Kidney (tissue), 14 donors: ENCODE results near the gene MPI. TPM values are rescaled to one million over a fixed set of nuclear protein-coding genes. Genes with fewer than 3 reads are reported as not detected.
A peak's percentile ranks its signal among the peaks of the same experiment; 100 is the strongest.

Source experiments
- DNase-seq, 5 donors: peaks; one replicate each; pipeline ENCODE4 v3.0.0-alpha.2; 2013 to 2020
- FAIRE-seq: peaks from 2 replicates; lab custom pipeline; 2012; peaks lifted over from hg19 to GRCh38; lab: Jason Lieb, UNC
- H3K27ac ChIP-seq, 2 donors: one replicate each; pipeline ENCODE4 v1.7.0; 2013; ENCODE audit warnings: low read depth in 2 of 2, low read length in 2 of 2, inconsistent platforms in 1 of 2
- H3K27me3 ChIP-seq: one replicate; pipeline ENCODE4 v1.7.1; 2013; ENCODE audit warnings: low read length, inconsistent platforms; ENCODE audit not compliant: control insufficient read depth, insufficient read depth
- H3K36me3 ChIP-seq, 3 donors: one replicate each; pipeline versions ENCODE4 v1.7.0 to v1.7.1; 2013; ENCODE audit warnings: low read length in 3 of 3, control low read depth in 1 of 3, inconsistent platforms in 1 of 3; ENCODE audit not compliant: insufficient read depth in 3 of 3, control insufficient read depth in 2 of 3
- H3K4me1 ChIP-seq, 3 donors: one replicate each; pipeline versions ENCODE4 v1.7.0 to v1.7.1; 2013; ENCODE audit warnings: low read length in 3 of 3, inconsistent platforms in 1 of 3, low read depth in 1 of 3; ENCODE audit not compliant: control insufficient read depth in 2 of 3, insufficient read depth in 2 of 3
- H3K4me3 ChIP-seq, 3 donors: one replicate each; pipeline versions ENCODE4 v1.7.0 to v1.8.1; 2013; ENCODE audit warnings: low read length in 3 of 3, control low read depth in 1 of 3, inconsistent platforms in 1 of 3
- H3K9ac ChIP-seq, 3 donors: one replicate each; pipeline versions ENCODE4 v1.7.0 to v1.7.1; 2013; ENCODE audit warnings: low read length in 3 of 3, control low read depth in 1 of 3, inconsistent platforms in 1 of 3
- H3K9me3 ChIP-seq, 3 donors: one replicate each; pipeline versions ENCODE4 v1.7.0 to v1.7.1; 2013; ENCODE audit warnings: low read length in 3 of 3, control low read depth in 1 of 3, inconsistent platforms in 1 of 3; ENCODE audit not compliant: control insufficient read depth in 2 of 3, insufficient read depth in 1 of 3
- intact Hi-C: fragments of 100-400 bp; cut with DNase I; formaldehyde crosslinking; loops from one replicate; pipeline ENCODE4 v1.11.1; 2022
- polyA plus RNA-seq: library from polyadenylated mRNA; stranded (reverse); fragments of 350-450 nt; fragmentation: Illumina TruSeq; extraction: RNeasy Lipid Tissue Mini Kit (QIAGEN cat#74804); gene quantifications from one replicate; pipeline ENCODE4 v1.2.3, GENCODE V29; 2014; ENCODE audit warnings: low read depth, low replicate concordance; ENCODE audit not compliant: insufficient read depth
- total RNA-seq: library from RNA; stranded (reverse); fragmentation: NEBNext Ultra II Directional; extraction: Animal tissue kit (Norgen Biotek cat#: 25700); gene quantifications from one replicate; pipeline ENCODE4 v1.2.1, GENCODE V29; 2021
- TF ChIP-seq, protein P1 (sequence below): IDR thresholded peaks from 3 replicates; pipeline ENCODE4 v1.5.1; 2012; ENCODE audit warnings: mild to moderate bottlenecking, moderate library complexity, borderline replicate concordance; ENCODE audit not compliant: insufficient read depth; ENCODE audit errors: extremely low read depth
- donor health status: control.
- donor health status: control.
- donor health status: control.
- donor health status: control.
- donor health status: control.
- donor health status: DM: yes; HTN: yes; CAD: no.
- donor health status: Normal renal cell carcinoma (clear cell type).

MPI gene
- total and polyA plus RNA-seq, 2 donors from 2014 or later, result 33.7 to 52.0 TPM

GRCh38 chr15:74845581-74845980, 44.3 kb upstream of the MPI start:
- FAIRE-seq (no peak), DNase-seq (peak in 1 of 5 donors; percentile 58)
- Histone ChIP-seq H3K27me3 (no peaks in the 10 kb centered on the region), H3K9me3 (no peaks in the 10 kb centered on the region), H3K4me3 (no peak overlapping the region), H3K36me3 (peaks cover 0 to 31% (median 15%) of the 10 kb centered on the region in 3 donors), H3K27ac (no peak overlapping the region), H3K9ac (no peak overlapping the region), H3K4me1 (peaks cover 0 to 43% (median 26%) of the 10 kb centered on the region in 3 donors)
- intact Hi-C loops, result no loop called here
- TF ChIP-seq, protein P1, sequence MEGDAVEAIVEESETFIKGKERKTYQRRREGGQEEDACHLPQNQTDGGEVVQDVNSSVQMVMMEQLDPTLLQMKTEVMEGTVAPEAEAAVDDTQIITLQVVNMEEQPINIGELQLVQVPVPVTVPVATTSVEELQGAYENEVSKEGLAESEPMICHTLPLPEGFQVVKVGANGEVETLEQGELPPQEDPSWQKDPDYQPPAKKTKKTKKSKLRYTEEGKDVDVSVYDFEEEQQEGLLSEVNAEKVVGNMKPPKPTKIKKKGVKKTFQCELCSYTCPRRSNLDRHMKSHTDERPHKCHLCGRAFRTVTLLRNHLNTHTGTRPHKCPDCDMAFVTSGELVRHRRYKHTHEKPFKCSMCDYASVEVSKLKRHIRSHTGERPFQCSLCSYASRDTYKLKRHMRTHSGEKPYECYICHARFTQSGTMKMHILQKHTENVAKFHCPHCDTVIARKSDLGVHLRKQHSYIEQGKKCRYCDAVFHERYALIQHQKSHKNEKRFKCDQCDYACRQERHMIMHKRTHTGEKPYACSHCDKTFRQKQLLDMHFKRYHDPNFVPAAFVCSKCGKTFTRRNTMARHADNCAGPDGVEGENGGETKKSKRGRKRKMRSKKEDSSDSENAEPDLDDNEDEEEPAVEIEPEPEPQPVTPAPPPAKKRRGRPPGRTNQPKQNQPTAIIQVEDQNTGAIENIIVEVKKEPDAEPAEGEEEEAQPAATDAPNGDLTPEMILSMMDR, result no peak

DNA sequence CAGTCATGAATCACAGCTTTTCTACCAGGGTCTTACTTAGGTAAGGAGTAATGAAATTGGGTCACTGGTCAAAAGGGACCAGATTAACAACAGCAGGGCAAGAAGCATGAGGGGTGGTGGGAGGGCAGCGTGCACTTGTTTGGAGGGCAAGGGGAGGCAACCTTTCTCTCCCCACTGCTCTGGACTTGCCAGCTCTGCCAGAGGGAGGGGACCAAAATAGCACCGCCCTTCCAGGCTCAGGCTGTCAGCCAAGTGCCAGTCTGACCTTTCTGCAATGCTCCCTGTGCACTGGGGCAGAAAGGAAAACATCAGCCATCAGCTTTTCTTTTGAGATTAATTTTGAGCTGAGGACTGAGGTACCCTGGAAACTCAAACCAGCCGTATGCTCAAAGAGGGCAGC, 42.4 kb upstream of the MPI start:
- Histone ChIP-seq H3K27ac (peak overlapping the region; percentile 69 to 70), H3K27me3 (no peaks in the 10 kb centered on the region), H3K9ac (no peak overlapping the region), H3K4me3 (no peak overlapping the region), H3K4me1 (peaks cover 0 to 34% (median 26%) of the 10 kb centered on the region in 3 donors), H3K9me3 (no peaks in the 10 kb centered on the region), H3K36me3 (peaks cover 0 to 44% (median 27%) of the 10 kb centered on the region in 3 donors)
- TF ChIP-seq, protein P1, result no peak
- intact Hi-C loops, result no loop called here
- FAIRE-seq, result no peak
- peak in 4 of 5 donors; percentile 31 to 74 (median 46) for DNase-seq

GRCh38 chr15:74850393-74850792, 39.4 kb upstream of the MPI start:
- DNase-seq, result no peak
- no peaks in the 10 kb centered on the region for H3K9me3 ChIP-seq
- H3K9ac ChIP-seq, result no peak overlapping the region
- no peaks in the 10 kb centered on the region for H3K27me3 ChIP-seq
- intact Hi-C loops, result no loop called here
- no peak for FAIRE-seq
- peaks cover 0 to 50% (median 28%) of the 10 kb centered on the region in 3 donors for H3K36me3 ChIP-seq
- H3K4me3 ChIP-seq, result no peak overlapping the region
- TF ChIP-seq, protein P1, result no peak
- no peak overlapping the region for H3K27ac ChIP-seq
- H3K4me1 ChIP-seq, result peaks cover 0 to 22% (median 18%) of the 10 kb centered on the region in 3 donors

- Histone ChIP-seq H3K4me1 (peaks cover 0 to 27% (median 25%) of the 10 kb centered on the region in 3 donors), H3K36me3 (peaks cover 0 to 45% (median 26%) of the 10 kb centered on the region in 3 donors), H3K27me3 (no peaks in the 10 kb centered on the region), H3K4me3 (no peak overlapping the region), H3K9ac (no peak overlapping the region), H3K9me3 (no peaks in the 10 kb centered on the region), H3K27ac (no peak overlapping the region)
- DNase-seq (no peak), FAIRE-seq (no peak)
- intact Hi-C loops, result no loop called here
- TF ChIP-seq, protein P1, result no peak
These were observed 37.9 kb upstream of the MPI start for GRCh38 chr15:74851960-74852359.
